Body of pancreas (tissue), 4 donors: ENCODE data around the gene FLT1.

Source experiments
- CTCF ChIP-seq, 7 experiments: fragments of 450-650 bp in 4 of 7; fragments of 200-600 bp in 3 of 7; sonication (generic) in 3 of 7; IDR thresholded peaks; one replicate each; pipeline ENCODE4 v1.5.1; 2016 to 2019; ENCODE audit warnings: antibody characterized with exemption in 7 of 7
- POLR2A ChIP-seq, 3 donors: fragments of 450-650 bp; IDR thresholded peaks; one replicate each; pipeline ENCODE4 v1.6.1; 2016; ENCODE audit warnings: antibody characterized with exemption in 3 of 3, mild to moderate bottlenecking in 2 of 3

- TF ChIP-seq CTCF (IDR thresholded peaks at IDR 0.05) (no peak), POLR2A (IDR thresholded peaks at IDR 0.05) (no peak)
Observed at GRCh38 chr13:28373810-28374209, 121.1 kb downstream of the FLT1 start.
